Measurements from ENCODE around the gene ZDHHC21.

ZDHHC21 gene

DNA sequence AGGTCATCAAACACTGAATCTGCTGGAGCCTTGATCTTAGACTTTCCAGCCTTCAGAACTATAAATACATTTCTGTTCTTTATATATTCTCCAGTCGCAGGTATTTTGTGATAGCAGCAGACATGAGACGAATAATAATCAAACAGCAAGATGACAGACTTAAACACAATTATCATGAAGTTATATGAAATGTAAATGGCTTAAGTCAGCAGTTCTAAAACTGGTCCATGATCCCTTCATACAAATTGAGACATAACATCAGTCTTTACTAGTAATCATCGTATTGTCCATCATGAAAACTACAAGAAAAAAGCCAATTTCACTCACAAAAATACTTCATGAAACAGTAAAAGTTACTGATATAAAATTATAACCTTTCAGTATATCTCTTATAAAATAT, 101.8 kb downstream of the ZDHHC21 start:
- no peaks in the 10 kb centered on the region for H3K36me3 ChIP-seq
- no peaks in the 10 kb centered on the region for H3K27me3 ChIP-seq

DNA sequence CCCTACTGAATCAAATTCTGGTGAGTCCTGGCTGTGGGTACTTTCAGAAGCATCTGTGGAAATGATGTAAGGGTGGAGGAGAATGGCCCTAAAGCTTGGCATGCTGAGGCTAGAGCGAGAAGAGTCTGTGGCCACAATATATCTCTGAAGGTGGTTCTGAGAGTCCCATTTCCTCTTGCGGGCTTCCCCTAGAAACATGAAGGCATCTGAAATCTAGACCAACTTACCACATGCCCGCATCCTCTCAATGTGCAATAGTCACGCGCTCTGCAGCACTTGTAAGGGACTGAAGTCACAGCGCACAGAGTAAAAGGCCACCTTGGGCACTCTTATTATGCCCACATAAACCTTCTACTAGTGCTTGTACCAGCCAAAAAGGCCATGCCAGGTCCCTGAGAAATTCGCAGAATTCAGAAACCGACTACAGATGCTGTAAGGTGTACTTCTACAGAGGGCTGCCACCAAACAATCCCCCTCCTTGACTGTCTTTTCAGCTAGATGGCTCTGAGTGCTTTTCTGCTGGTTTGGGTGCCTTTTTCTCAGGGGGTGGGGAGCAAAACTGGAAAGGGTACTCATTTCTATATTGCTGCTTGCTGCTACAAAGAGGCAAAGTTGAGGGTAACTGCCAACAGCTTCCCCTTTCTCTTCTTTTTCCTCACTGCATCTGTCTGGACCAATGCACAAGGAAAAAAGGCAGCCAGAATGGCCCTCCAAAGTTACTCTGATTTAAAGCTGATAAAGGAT, 107.3 kb downstream of the ZDHHC21 start:
- TF ChIP-seq, protein P1, sequence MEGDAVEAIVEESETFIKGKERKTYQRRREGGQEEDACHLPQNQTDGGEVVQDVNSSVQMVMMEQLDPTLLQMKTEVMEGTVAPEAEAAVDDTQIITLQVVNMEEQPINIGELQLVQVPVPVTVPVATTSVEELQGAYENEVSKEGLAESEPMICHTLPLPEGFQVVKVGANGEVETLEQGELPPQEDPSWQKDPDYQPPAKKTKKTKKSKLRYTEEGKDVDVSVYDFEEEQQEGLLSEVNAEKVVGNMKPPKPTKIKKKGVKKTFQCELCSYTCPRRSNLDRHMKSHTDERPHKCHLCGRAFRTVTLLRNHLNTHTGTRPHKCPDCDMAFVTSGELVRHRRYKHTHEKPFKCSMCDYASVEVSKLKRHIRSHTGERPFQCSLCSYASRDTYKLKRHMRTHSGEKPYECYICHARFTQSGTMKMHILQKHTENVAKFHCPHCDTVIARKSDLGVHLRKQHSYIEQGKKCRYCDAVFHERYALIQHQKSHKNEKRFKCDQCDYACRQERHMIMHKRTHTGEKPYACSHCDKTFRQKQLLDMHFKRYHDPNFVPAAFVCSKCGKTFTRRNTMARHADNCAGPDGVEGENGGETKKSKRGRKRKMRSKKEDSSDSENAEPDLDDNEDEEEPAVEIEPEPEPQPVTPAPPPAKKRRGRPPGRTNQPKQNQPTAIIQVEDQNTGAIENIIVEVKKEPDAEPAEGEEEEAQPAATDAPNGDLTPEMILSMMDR (IDR thresholded peaks at IDR 0.05; ENCODE audit: low read depth, low read length) = no peak
- Histone ChIP-seq H3K9me3 (no peaks in the 10 kb centered on the region), H3K36me3 (no peaks in the 10 kb centered on the region), H3K4me1 (no peaks in the 10 kb centered on the region), H3K27me3 (no peaks in the 10 kb centered on the region), H3K4me3 (ENCODE audit: low read depth, low read length) (no peak overlapping the region)
- no peak for DNase-seq

More for the DNA sequence above, 101.8 kb downstream of the ZDHHC21 start:
- no peak for DNase-seq
- Histone ChIP-seq H3K4me3 (ENCODE audit: low read depth, low read length) (no peak overlapping the region), H3K4me1 (no peaks in the 10 kb centered on the region), H3K9me3 (no peaks in the 10 kb centered on the region)
- TF ChIP-seq, protein P1 (IDR thresholded peaks at IDR 0.05; ENCODE audit: low read depth, low read length) = no peak

- DNase-seq = no peak
- H3K36me3 ChIP-seq = no peaks in the 10 kb centered on the region
- no peak overlapping the region for H3K4me3 ChIP-seq (ENCODE audit: low read depth, low read length)
- TF ChIP-seq, protein P1 (IDR thresholded peaks at IDR 0.05; ENCODE audit: low read depth, low read length) = no peak
- no peaks in the 10 kb centered on the region for H3K4me1 ChIP-seq
- H3K27me3 ChIP-seq = no peaks in the 10 kb centered on the region
- no peaks in the 10 kb centered on the region for H3K9me3 ChIP-seq
Measured at GRCh38 chr9:14584571-14584970, 108.7 kb downstream of the ZDHHC21 start.

DNA sequence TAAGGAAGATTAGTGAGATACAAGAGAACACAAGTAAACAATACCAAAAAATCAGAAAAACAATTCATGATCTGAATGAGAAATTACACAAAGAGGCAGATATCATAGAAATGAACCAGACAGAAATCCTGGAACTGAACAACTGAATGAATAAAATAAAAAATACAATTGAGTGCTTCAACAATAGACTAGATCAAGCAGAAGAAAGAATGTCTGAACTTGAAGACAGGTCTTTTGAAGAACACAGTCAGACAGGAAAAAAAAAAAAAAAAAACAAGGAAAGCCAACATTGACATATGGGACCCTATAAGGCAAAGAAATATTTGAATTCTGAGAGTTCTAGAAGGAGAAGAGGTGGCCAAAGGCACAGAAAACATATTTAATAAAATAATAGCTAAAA, 115.2 kb downstream of the ZDHHC21 start:
- H3K4me3 ChIP-seq (ENCODE audit: low read depth, low read length) = no peak overlapping the region
- no peaks in the 10 kb centered on the region for H3K4me1 ChIP-seq
- H3K9me3 ChIP-seq = no peaks in the 10 kb centered on the region
- TF ChIP-seq, protein P1 (IDR thresholded peaks at IDR 0.05; ENCODE audit: low read depth, low read length) = no peak
- no peaks in the 10 kb centered on the region for H3K27me3 ChIP-seq
- DNase-seq = no peak
- no peaks in the 10 kb centered on the region for H3K36me3 ChIP-seq

- TF ChIP-seq, protein P1 (IDR thresholded peaks at IDR 0.05; ENCODE audit: low read depth, low read length) = no peak
- Histone ChIP-seq H3K4me3 (ENCODE audit: low read depth, low read length) (no peak overlapping the region), H3K9me3 (no peaks in the 10 kb centered on the region), H3K4me1 (no peaks in the 10 kb centered on the region), H3K27me3 (no peaks in the 10 kb centered on the region), H3K36me3 (no peaks in the 10 kb centered on the region)
- no peak for DNase-seq
Measured at GRCh38 chr9:14574173-14574572, 119.1 kb downstream of the ZDHHC21 start.

- TF ChIP-seq, protein P1 (IDR thresholded peaks at IDR 0.05; ENCODE audit: low read depth, low read length) = no peak
Measured at GRCh38 chr9:14573319-14573718, 119.9 kb downstream of the ZDHHC21 start.

More at GRCh38 chr9:14573319-14573718, 119.9 kb downstream of the ZDHHC21 start:
- no peaks in the 10 kb centered on the region for H3K27me3 ChIP-seq
- DNase-seq = no peak
- H3K36me3 ChIP-seq = no peaks in the 10 kb centered on the region
- H3K9me3 ChIP-seq = no peaks in the 10 kb centered on the region
- no peak overlapping the region for H3K4me3 ChIP-seq (ENCODE audit: low read depth, low read length)
- H3K4me1 ChIP-seq = no peaks in the 10 kb centered on the region
